Measurements from ENCODE around the gene EGFL8.
A peak's percentile ranks its signal among the peaks of the same experiment; 100 is the strongest.
"Not testable (repeated sequence)": the region's sequence is repeated elsewhere in the genome, so short reads cannot be mapped to it uniquely, and the experiment has no call there.

Gene EGFL8

DNA sequence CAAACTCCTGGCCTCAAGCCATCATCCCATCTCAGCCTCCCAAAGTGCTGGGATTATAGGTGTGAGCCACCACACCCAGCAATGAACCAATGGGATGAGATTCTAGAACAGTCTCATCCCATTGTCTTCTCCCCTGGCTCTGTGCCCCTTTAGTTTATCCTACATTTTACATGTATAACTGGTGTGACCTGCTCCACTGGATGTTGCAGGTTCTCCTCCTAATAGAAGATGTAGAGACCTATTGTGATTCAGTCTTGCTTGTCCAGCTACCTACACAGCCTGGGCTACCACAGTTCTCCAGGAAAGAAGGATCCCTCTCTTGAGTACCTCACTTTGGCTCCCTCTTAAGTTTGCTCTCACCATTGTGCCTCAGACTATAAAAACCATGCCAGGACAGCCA is 32.3 kb upstream of the EGFL8 start:
- Mint-ChIP-seq H3K27me3 (no peaks in the 10 kb centered on the region), H3K36me3 (no peaks in the 10 kb centered on the region), H3K9me3 (no peaks in the 10 kb centered on the region), H3K4me1 (peaks cover 35% of the 10 kb centered on the region), H3K27ac (no peak overlapping the region), H3K4me3 (no peak overlapping the region)
- ATAC-seq: no peak

DNA sequence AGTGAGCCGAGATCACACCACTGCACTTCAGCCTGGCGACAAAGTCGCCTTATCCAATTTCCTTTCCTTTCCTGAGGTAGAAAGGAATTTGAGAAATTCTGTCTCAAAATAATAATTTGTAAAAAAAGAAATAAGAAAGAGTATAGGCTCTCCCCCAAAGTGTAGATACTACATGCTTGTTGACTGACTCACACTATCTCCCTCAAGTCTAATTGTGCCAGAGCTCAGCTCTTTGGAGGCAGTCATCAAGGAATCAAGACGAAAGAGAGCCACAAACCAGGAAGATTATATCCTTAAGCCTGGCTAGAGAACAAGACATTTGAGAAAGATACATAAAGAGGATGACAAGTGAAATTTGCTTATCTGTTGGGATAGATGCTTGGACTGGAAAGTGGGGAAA is 30.6 kb upstream of the EGFL8 start:
- H3K9me3 Mint-ChIP-seq: no peaks in the 10 kb centered on the region
- peaks cover 19% of the 10 kb centered on the region for H3K4me1 Mint-ChIP-seq
- H3K27me3 Mint-ChIP-seq: no peaks in the 10 kb centered on the region
- no peak for ATAC-seq
- no peak overlapping the region for H3K4me3 Mint-ChIP-seq
- no peak overlapping the region for H3K27ac Mint-ChIP-seq
- H3K36me3 Mint-ChIP-seq: no peaks in the 10 kb centered on the region

DNA sequence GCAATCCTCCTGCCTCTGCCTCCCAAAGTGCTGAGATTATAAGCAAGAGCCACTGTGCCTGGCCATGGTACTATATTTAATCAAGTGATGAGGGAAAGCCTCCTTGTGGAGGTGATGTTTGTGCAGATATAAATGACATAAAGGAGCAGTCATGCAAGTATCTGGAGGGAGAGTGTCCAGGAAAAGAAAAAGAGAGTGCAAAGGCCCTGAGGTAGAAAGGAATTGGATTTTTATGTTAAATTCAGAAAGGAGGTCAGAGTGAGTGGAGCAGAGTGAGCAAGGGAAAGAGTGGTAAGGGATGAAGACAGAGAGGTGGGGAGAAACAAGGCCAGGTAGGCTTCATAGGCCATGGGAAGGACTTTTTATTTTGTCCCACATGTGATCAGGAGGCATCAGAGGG is 26.9 kb upstream of the EGFL8 start:
- H3K4me3 Mint-ChIP-seq: no peak overlapping the region
- no peaks in the 10 kb centered on the region for H3K9me3 Mint-ChIP-seq
- H3K27ac Mint-ChIP-seq: no peak overlapping the region
- no peaks in the 10 kb centered on the region for H3K4me1 Mint-ChIP-seq
- peaks cover 10% of the 10 kb centered on the region for H3K27me3 Mint-ChIP-seq
- H3K36me3 Mint-ChIP-seq: no peaks in the 10 kb centered on the region
- ATAC-seq: no peak

DNA sequence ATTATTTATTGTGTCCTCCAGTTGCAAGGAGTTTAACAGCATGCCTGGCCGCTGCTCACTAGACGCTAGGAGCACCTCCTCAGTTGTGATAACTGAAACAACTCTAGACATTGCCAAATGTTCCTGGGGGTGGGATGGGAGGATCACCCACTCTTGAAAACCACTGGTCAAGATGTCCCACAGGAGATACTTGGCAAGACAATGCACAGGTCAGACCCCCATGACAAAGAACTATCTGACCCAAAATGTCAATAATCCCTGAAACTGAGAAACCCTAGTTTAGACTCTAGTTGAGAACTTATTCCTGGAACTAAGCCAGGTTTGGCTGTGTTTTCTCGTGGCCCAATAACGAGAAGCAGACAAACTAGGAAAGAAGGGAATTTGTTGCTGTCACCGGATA is 24.8 kb upstream of the EGFL8 start:
- Mint-ChIP-seq H3K4me1 (no peaks in the 10 kb centered on the region), H3K27ac (no peak overlapping the region), H3K4me3 (no peak overlapping the region), H3K36me3 (no peaks in the 10 kb centered on the region), H3K9me3 (no peaks in the 10 kb centered on the region), H3K27me3 (peaks cover 10% of the 10 kb centered on the region)
- ATAC-seq: no peak

DNA sequence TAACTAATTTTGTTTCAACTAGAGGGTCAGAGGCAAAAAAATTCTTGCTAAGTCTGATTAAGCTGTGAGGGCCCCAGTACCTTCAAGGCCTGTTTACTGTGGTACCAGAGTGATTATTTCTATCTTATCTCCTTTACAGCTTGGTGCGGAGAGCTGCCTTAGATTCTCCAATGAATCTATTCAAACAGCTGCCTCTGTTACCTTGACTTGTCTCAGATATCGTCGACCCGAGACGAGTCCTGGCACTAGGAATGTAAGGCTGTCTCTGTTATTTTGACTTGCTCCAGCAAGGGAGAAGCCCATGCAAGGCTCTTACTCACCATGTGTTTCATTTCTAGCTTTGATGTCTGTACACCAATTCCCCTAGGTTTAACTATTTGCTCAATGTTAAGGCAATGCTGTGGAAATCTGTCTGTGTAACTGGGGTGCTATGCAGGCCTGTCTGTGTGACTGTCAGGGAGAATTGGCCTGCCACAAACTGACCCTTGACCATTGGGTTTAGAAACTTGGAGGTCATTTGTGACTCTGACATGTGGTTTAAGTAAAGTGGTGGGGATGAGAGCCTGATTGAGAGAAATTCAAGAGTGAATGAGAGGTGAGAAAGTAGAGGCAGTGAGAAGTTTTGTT is 23.9 kb upstream of the EGFL8 start:
- H3K27ac Mint-ChIP-seq: no peak overlapping the region
- H3K4me3 Mint-ChIP-seq: no peak overlapping the region
- no peak for ATAC-seq
- no peaks in the 10 kb centered on the region for H3K9me3 Mint-ChIP-seq
- H3K36me3 Mint-ChIP-seq: no peaks in the 10 kb centered on the region
- H3K4me1 Mint-ChIP-seq: no peaks in the 10 kb centered on the region
- peaks cover 10% of the 10 kb centered on the region for H3K27me3 Mint-ChIP-seq

DNA sequence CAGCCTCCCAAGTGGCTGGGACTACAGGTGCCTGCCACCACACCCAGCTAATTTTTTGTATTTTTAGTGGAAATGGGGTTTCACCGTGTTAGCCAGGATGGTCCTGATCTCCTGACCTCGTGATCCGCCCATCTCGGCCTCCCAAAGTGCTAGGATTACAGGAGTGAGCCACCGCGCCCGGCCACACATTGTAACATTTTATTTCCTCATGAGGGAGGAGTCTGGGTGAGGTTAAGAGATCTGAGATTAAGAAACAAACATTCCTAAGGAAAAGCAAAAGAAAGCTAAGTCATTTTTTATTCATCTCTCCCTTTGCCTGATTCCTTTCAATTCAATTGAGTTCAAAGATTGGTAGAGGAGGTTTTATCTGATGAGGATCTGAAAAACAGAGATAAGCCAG is 20.2 kb upstream of the EGFL8 start:
- not testable (repeated sequence) for H3K36me3 Mint-ChIP-seq, H3K9me3 Mint-ChIP-seq, H3K4me3 Mint-ChIP-seq, H3K27ac Mint-ChIP-seq, ATAC-seq
- Mint-ChIP-seq H3K4me1 (peaks cover 13% of the 10 kb centered on the region), H3K27me3 (peaks cover 41% of the 10 kb centered on the region)

DNA sequence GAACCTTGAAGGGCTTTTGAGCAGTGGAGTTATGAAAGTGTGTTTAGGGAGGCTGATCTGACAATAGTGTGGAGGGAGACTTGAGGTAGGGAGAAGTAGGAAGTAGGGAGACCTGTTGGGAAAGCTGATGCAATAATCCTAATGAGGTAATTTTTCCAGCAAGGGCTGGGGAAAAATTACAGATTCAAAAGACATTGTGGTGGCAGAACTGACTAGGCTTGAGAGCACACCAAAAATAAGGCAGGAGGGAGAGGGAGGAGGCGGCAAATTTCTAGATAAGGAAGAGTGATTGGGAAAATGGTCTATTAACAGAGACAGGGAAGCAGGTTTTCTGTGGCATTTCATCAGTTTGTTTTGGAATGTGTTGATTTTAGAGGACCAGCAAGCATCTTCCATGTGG is 18.1 kb upstream of the EGFL8 start:
- no peaks in the 10 kb centered on the region for H3K9me3 Mint-ChIP-seq
- peaks cover 62% of the 10 kb centered on the region for H3K27me3 Mint-ChIP-seq
- H3K27ac Mint-ChIP-seq: no peak overlapping the region
- H3K4me3 Mint-ChIP-seq: no peak overlapping the region
- H3K36me3 Mint-ChIP-seq: peaks cover 5% of the 10 kb centered on the region
- peaks cover 22% of the 10 kb centered on the region for H3K4me1 Mint-ChIP-seq
- ATAC-seq: no peak

DNA sequence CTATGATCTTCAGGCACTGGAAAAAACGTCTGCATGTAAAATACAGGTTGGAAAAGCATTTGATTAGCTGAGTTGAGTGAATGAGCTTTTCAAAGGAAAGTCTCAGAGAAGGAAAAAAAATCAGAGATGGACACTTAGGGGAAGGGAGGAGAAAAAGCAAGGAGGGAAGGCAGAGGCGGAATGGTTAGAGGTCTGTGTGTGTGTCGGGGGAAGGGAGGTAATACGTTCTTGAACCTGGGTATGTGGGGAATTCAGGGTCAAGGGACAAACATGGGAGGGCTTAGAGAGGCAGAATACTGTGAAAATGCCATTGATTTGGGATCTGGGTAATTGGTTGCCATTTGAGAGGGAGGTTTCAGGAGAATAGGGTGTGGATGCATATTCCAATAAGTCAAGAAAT is 17.7 kb upstream of the EGFL8 start:
- H3K9me3 Mint-ChIP-seq: no peaks in the 10 kb centered on the region
- peaks cover 62% of the 10 kb centered on the region for H3K27me3 Mint-ChIP-seq
- peaks cover 26% of the 10 kb centered on the region for H3K4me1 Mint-ChIP-seq
- peaks cover 5% of the 10 kb centered on the region for H3K36me3 Mint-ChIP-seq
- H3K27ac Mint-ChIP-seq: no peak overlapping the region
- H3K4me3 Mint-ChIP-seq: no peak overlapping the region
- no peak for ATAC-seq

DNA sequence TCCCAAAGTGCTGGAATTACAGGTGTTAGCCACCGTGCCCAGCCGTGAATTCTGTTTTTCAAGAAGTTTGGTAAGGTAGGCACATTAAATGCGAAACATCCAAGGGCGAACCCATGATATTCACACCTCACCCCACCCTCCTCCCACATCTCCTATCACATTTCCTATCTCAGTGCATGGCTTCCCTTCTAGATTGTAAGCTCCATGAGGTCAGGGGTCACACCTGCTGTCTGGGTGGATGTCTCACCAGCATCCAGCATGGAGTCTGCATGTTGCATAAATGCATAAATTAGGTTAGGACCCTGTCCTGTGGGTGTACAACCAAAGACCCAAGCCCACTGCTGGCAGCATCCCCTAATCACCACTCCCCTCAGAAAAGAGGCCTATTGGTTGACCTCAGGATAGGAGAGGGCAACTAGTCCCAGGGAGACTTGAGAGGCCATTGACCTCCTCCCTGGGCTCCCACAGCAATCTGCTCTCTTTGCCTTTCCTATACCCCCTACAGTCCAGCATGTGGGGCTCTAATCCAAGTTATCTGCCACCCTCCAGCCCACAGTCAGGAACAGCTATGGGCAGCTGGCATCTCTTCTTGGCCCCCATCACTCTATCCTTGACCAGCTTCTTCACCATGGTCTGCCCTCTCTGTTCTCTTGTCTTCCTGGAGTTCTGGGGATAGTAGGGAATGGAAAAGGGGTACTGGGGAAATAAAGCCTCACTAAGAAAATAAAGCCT is 16.8 kb upstream of the EGFL8 start:
- Mint-ChIP-seq H3K36me3 (peaks cover 5% of the 10 kb centered on the region), H3K9me3 (no peaks in the 10 kb centered on the region), H3K27ac (no peak overlapping the region), H3K4me3 (no peak overlapping the region), H3K4me1 (peaks cover 26% of the 10 kb centered on the region), H3K27me3 (peaks cover 65% of the 10 kb centered on the region)
- ATAC-seq: no peak

DNA sequence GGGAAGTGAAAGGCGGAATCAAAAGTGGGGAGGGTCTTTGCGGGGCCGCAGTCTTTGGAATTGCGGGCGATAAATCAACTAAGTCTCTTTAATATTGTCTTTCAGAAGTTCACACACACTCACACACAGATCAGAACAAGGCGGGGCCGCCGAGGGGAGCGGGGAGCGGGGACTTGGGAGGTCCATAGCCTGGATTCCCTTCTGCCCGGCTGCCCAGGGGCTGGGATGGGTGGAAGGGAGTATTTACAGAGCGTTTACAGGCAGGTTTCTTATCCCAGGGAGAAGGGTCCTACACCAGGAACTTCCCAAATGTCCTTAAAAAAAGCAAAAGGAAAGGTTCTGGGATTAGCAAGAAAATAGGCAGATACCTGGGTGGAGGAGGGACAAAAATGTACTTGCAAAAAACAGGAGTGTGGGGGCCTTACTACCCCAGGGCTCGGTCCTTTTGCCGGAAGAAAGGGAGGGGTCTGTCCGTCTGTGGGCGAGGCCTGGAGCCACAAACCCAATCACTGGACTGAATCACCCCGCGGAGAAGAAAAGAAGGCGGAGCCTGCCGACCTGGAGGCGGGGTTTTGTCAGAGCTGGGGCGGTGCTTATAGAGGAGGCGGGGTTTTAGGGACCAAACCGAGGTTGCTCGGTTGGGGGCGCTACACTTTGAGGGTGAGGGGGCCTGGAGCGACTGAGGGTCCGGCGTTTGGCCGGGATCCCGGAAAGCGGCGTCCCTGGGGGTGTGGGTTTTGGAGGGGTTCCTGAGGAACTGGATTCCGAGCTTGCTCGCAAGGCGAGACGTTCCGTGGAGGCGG is 15.9 kb upstream of the EGFL8 start:
- H3K9me3 Mint-ChIP-seq: no peaks in the 10 kb centered on the region
- peaks cover 35% of the 10 kb centered on the region for H3K4me1 Mint-ChIP-seq
- peak overlapping the region; percentile 59 for H3K4me3 Mint-ChIP-seq
- peaks cover 5% of the 10 kb centered on the region for H3K36me3 Mint-ChIP-seq
- H3K27me3 Mint-ChIP-seq: peaks cover 74% of the 10 kb centered on the region
- no peak overlapping the region for H3K27ac Mint-ChIP-seq
- ATAC-seq: no peak

DNA sequence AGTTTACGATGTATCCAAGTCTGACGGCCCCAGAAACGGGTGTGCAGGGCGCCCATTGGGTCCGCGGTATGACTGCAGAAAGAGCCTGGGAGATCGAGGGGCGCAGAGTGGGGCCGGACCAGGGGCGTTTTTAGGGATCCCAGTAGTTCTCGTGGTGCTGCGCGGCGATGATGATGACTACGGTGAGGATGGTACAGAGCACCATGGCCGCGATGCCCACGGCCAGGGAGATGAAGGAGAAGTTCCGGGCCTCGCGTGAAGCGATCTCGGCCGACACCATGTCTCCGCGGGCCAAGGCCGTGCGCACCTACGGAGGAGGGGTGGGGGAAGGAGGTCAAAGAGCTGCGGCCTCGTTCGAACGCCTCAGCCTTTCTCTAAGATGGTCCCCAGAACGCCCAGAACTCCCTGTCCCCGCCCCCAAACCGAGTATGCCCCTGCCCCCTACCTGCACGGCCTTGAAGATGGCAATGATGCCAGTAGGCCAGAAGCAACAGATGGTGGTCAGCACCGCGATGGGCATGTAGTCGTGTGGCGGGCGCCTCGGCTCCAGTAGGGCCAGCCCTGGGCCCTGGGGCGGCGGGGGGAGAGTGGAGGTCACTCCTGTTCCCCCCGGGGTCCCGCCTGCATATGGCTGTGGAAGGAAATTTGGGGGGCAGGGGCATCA is 15.2 kb upstream of the EGFL8 start:
- peaks cover 5% of the 10 kb centered on the region for H3K36me3 Mint-ChIP-seq
- no peak overlapping the region for H3K27ac Mint-ChIP-seq
- no peak for ATAC-seq
- H3K27me3 Mint-ChIP-seq: peaks cover 74% of the 10 kb centered on the region
- H3K9me3 Mint-ChIP-seq: no peaks in the 10 kb centered on the region
- H3K4me3 Mint-ChIP-seq: peak overlapping the region; percentile 59
- peaks cover 43% of the 10 kb centered on the region for H3K4me1 Mint-ChIP-seq

DNA sequence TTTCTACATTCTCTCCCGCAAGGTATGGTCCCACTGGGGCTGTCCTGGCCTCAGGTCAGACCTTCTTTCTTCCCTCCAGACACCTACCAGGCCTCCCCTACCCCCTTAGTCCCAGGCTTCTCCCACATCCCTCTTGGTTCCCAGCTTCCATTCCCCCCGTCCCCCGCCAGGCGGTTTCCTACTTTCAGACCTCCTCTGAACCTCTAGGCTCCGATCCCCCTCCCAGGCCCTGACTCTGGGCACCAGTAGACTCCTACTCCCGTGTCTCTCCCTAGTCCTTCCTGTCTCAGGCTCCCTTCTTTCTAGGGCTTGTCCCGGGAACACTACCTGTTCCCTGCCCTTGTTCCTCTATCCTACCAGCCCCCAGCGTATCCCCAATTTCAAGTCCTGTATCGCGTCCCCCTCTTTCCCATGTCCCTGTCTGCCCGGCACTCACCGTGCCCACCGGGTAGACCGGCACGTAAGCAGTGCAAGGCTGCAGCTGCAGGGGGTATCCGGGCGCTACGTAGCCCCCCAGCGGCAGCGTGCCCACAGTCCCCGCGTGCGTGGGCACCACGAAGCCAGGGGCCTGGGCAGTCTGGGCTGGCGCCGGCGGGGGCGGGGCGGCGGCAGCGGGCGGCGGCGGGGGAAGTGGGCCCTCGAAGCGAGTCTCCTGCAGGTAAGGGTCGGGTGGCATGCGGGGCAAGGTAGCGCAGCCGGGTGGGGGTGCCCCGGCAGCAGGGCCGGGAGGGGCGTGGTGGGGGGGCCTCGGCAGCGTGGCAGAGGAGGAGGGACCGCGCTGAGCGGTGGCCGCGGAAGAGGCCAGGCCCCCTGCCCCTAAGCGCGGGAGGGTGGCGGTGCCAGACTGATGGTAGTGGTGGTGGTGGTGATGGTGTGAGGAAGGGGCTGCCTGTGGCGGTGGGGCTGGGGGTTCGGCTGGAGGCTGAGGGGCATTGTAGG is 14.2 kb upstream of the EGFL8 start:
- Mint-ChIP-seq H3K36me3 (peaks cover 5% of the 10 kb centered on the region), H3K27ac (no peak overlapping the region)

DNA sequence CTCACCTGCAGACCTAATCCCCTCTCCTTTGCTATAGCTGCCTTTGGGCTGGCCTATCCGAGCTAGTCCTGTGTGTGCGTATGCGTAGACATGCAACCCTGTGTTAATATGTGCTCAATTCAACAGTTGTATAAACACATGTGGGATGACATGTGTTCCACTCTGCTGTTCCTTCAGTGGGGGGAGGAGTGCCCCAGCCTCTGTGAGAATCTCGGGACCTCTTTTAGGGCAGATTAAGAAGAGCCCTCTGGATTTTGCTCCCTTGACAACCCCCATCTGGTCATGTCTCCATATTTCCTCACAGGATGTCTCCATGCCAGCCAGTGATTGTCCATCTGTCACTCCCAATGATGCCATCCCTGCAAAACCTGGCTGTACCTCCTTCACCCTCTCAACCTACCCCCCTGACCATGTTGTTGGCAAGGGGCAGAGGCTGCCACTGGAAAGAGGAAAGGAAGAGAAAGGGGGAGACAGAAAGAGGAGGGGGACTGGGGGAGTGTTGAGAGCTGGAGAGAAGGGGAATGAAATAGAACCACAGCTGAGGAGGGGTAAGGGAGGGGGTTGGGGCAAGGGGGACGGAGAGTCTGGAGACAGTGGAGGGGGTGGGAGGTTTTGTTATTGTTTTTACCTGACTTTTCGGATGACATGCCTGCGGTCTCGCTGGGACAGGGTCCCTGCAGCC is 13.1 kb upstream of the EGFL8 start:
- no peak overlapping the region for H3K27ac Mint-ChIP-seq
- peaks cover 5% of the 10 kb centered on the region for H3K36me3 Mint-ChIP-seq
- peaks cover 56% of the 10 kb centered on the region for H3K4me1 Mint-ChIP-seq
- no peaks in the 10 kb centered on the region for H3K9me3 Mint-ChIP-seq
- H3K4me3 Mint-ChIP-seq: no peak overlapping the region
- no peak for ATAC-seq
- peaks cover 72% of the 10 kb centered on the region for H3K27me3 Mint-ChIP-seq

More for the DNA sequence above, 14.2 kb upstream of the EGFL8 start:
- H3K4me1 Mint-ChIP-seq: peaks cover 52% of the 10 kb centered on the region
- H3K9me3 Mint-ChIP-seq: no peaks in the 10 kb centered on the region
- ATAC-seq: no peak
- peak overlapping the region; percentile 0 for H3K4me3 Mint-ChIP-seq
- peaks cover 74% of the 10 kb centered on the region for H3K27me3 Mint-ChIP-seq
